Activated CD8-positive, alpha-beta T cell treated with anti-CD3 and anti-CD28 coated beads for 36 hours (primary cell): Measurements from ENCODE around the gene COMMD1. TPM values are rescaled to one million over a fixed set of nuclear protein-coding genes. Genes with fewer than 3 reads are reported as not detected.
"Not testable (repeated sequence)": the region's sequence is repeated elsewhere in the genome, so short reads cannot be mapped to it uniquely, and the experiment has no call there.

ENCODE experiments used
- ATAC-seq: fragments of 200-7000 bp; cut with Tn5 transposase; one replicate; pipeline ENCODE4 v1.10.0; 2021; ENCODE audit warnings: mild to moderate bottlenecking, moderate library complexity
- CTCF ChIA-PET: fragments of 350-600 bp; sonication (Branson Sonifier 250); formaldehyde crosslinking; loops from one replicate; lab custom pipeline; 2021; ENCODE audit warnings: antibody characterized with exemption; lab: Charles Lee
- POLR2A ChIA-PET: fragments of 350-600 bp; sonication (Branson Sonifier 250); formaldehyde crosslinking; loops from one replicate; lab custom pipeline; 2021; ENCODE audit warnings: antibody characterized with exemption; lab: Charles Lee
- DNase-seq: peaks from one replicate; pipeline ENCODE4 v3.0.0-alpha.2; 2020
- H3K27ac Mint-ChIP-seq: one replicate; pipeline ENCODE4 v1.8.0; 2021; ENCODE audit warnings: mild to moderate bottlenecking, mixed read lengths
- H3K27me3 Mint-ChIP-seq: one replicate; pipeline ENCODE4 v1.8.0; 2021; ENCODE audit warnings: mixed read lengths
- H3K36me3 Mint-ChIP-seq: one replicate; pipeline ENCODE4 v1.8.0; 2021; ENCODE audit warnings: low read depth, mixed read lengths
- H3K4me1 Mint-ChIP-seq: one replicate; pipeline ENCODE4 v1.8.0; 2021; ENCODE audit warnings: low read depth, mixed read lengths
- H3K4me3 Mint-ChIP-seq: one replicate; pipeline ENCODE4 v1.8.0; 2021; ENCODE audit warnings: mild to moderate bottlenecking, moderate library complexity, mixed read lengths
- H3K9me3 Mint-ChIP-seq: one replicate; pipeline ENCODE4 v1.8.0; 2021; ENCODE audit warnings: mixed read lengths
- intact Hi-C: fragments of 100-400 bp; cut with micrococcal nuclease; formaldehyde crosslinking; loops from one replicate; pipeline ENCODE4 v1.10.0; 2022
- total RNA-seq, 2 experiments: library from RNA; stranded (reverse); gene quantifications; one replicate each; pipeline ENCODE4 v1.2.3, GENCODE V29; 2021
- TF ChIP-seq, protein P1 (sequence below): fragments of 200-600 bp; IDR thresholded peaks from one replicate; pipeline ENCODE4 v1.8.0; 2022; ENCODE audit warnings: antibody characterized with exemption, mild to moderate bottlenecking

The COMMD1 gene
- total RNA-seq, 2 experiments from 2014 or later: 25.3 to 27.0 TPM

DNA sequence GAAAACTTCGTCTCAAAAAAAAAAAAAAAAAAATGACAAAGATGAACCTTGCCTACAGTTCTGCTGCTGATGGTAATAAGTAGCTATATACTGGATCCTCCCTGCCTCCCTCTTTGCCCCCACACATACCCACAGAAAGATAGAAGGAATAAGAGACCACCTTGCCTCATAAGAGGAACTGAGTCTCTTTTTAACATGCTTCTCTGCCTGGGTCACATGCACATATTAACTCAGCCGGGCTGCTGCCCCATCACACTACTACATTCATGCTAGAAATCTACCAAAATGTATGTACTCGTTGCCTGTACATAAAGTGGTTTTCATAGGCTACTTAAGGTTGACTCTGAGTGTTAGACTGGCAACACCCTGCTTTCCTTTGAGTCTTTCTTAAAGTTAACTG, 211.5 kb downstream of the COMMD1 start:
- H3K4me1 Mint-ChIP-seq: peaks cover 6% of the 10 kb centered on the region
- DNase-seq (no peak), ATAC-seq (no peak)
- TF ChIP-seq, protein P1, sequence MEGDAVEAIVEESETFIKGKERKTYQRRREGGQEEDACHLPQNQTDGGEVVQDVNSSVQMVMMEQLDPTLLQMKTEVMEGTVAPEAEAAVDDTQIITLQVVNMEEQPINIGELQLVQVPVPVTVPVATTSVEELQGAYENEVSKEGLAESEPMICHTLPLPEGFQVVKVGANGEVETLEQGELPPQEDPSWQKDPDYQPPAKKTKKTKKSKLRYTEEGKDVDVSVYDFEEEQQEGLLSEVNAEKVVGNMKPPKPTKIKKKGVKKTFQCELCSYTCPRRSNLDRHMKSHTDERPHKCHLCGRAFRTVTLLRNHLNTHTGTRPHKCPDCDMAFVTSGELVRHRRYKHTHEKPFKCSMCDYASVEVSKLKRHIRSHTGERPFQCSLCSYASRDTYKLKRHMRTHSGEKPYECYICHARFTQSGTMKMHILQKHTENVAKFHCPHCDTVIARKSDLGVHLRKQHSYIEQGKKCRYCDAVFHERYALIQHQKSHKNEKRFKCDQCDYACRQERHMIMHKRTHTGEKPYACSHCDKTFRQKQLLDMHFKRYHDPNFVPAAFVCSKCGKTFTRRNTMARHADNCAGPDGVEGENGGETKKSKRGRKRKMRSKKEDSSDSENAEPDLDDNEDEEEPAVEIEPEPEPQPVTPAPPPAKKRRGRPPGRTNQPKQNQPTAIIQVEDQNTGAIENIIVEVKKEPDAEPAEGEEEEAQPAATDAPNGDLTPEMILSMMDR: no peak
- intact Hi-C loops: no loop called here
- peaks cover 3% of the 10 kb centered on the region for H3K36me3 Mint-ChIP-seq
- H3K9me3 Mint-ChIP-seq: no peaks in the 10 kb centered on the region
- CTCF ChIA-PET: no interaction called here
- no peak overlapping the region for H3K4me3 Mint-ChIP-seq
- no peaks in the 10 kb centered on the region for H3K27me3 Mint-ChIP-seq
- POLR2A ChIA-PET: no interaction called here
- no peak overlapping the region for H3K27ac Mint-ChIP-seq

GRCh38 chr2:62118160-62118559, 212.7 kb downstream of the COMMD1 start:
- no peak for DNase-seq
- intact Hi-C loops: no loop called here
- H3K4me3 Mint-ChIP-seq: no peak overlapping the region
- no peaks in the 10 kb centered on the region for H3K27me3 Mint-ChIP-seq
- peaks cover 4% of the 10 kb centered on the region for H3K36me3 Mint-ChIP-seq
- no peaks in the 10 kb centered on the region for H3K9me3 Mint-ChIP-seq
- no peak overlapping the region for H3K27ac Mint-ChIP-seq
- no peak for ATAC-seq
- peaks cover 6% of the 10 kb centered on the region for H3K4me1 Mint-ChIP-seq
- TF ChIP-seq, protein P1: no peak
- CTCF ChIA-PET: no interaction called here
- POLR2A ChIA-PET: no interaction called here

DNA sequence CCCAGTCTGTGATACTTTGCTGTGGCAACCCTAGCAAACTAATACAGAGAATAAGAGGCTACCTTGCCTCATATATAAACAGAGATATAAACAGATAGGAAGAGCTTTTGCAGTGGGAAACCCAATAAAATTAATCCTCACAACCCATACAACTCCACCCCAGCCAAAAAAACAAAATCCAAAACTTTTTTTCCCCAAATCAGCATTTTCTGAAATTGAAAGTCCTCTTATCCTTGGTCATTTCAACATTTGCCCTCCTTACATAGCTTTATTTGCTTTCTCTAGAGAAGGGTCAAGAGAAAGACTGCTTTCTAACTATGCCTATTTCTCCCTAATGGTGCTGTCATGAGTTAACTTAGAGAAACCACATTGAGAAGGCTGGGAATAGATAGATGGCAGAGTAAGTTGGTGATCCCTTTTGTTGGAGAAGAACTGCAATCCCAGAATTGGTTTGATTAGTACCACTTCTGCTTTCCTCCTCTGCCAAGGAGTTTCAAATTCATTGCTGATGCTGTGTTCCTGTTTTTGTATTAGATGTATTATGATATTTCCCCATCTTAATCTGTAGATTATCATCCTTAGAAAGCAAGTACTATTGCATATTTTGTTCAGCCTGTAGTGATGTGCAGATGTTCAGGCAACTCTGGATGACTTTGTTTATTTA, 214.0 kb downstream of the COMMD1 start:
- Mint-ChIP-seq H3K27me3 (no peaks in the 10 kb centered on the region), H3K36me3 (peaks cover 4% of the 10 kb centered on the region), H3K9me3 (no peaks in the 10 kb centered on the region), H3K4me1 (peaks cover 6% of the 10 kb centered on the region), H3K4me3 (no peak overlapping the region), H3K27ac (no peak overlapping the region)
- intact Hi-C loops: no loop called here
- ChIA-PET POLR2A (no interaction called here), CTCF (interaction anchor here (0.6 kb wide), 1 partner anchor 42 kb away, joined by 3 read pairs; no protein-coding TSS in a partner anchor)
- DNase-seq (no peak), ATAC-seq (no peak)
- TF ChIP-seq, protein P1: no peak

GRCh38 chr2:62126239-62126638, 220.8 kb downstream of the COMMD1 start:
- DNase-seq, CTCF ChIA-PET, H3K36me3 Mint-ChIP-seq, POLR2A ChIA-PET, H3K27me3 Mint-ChIP-seq, H3K27ac Mint-ChIP-seq, intact Hi-C loops, H3K9me3 Mint-ChIP-seq, H3K4me3 Mint-ChIP-seq, ATAC-seq, H3K4me1 Mint-ChIP-seq: not testable (repeated sequence)

DNA sequence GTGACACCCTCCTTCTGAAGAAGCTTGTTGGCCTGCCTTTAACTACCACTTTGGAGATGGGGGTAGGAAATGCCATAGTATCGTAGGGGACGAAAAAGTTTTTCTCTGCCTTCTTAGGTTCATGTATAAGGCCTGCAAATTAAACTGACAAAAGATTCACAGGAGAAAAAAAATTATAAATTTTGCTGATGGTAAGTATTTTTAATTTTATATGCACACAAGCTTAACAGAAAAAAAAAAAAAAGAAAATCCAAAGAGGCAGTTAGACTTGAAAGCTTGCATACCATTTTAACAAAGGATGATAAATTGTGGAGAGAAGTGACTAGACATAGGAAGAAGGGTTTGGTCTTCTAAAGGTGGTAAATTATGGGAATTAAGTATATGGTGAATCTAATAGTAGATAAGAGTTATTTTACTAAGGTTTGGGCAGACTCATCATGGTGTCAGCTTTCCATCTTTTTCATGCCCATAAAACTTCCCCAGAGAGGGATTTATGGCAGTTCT, 227.9 kb downstream of the COMMD1 start:
- ChIA-PET CTCF (no interaction called here), POLR2A (no interaction called here)
- intact Hi-C loops: no loop called here
- TF ChIP-seq, protein P1: no peak
- H3K27ac Mint-ChIP-seq: no peak overlapping the region
- H3K27me3 Mint-ChIP-seq: no peaks in the 10 kb centered on the region
- peaks cover 3% of the 10 kb centered on the region for H3K9me3 Mint-ChIP-seq
- peaks cover 4% of the 10 kb centered on the region for H3K36me3 Mint-ChIP-seq
- peaks cover 4% of the 10 kb centered on the region for H3K4me1 Mint-ChIP-seq
- no peak overlapping the region for H3K4me3 Mint-ChIP-seq
- DNase-seq: no peak
- no peak for ATAC-seq
